HG03575 (cell line): Measurements from ENCODE around the gene RAX2.

Experiments used
- ATAC-seq: cut with Tn5 transposase; IDR thresholded peaks from one replicate; pipeline ENCODE4 v1.9.1; 2021; ENCODE audit not compliant: unreplicated experiment, insufficient number of reproducible peaks, low FRiP score; ENCODE audit errors: extremely low read depth

RAX2 gene

GRCh38 chr19:3803114-3803888, 31.3 kb upstream of the RAX2 start:
- ATAC-seq = no peak

DNA sequence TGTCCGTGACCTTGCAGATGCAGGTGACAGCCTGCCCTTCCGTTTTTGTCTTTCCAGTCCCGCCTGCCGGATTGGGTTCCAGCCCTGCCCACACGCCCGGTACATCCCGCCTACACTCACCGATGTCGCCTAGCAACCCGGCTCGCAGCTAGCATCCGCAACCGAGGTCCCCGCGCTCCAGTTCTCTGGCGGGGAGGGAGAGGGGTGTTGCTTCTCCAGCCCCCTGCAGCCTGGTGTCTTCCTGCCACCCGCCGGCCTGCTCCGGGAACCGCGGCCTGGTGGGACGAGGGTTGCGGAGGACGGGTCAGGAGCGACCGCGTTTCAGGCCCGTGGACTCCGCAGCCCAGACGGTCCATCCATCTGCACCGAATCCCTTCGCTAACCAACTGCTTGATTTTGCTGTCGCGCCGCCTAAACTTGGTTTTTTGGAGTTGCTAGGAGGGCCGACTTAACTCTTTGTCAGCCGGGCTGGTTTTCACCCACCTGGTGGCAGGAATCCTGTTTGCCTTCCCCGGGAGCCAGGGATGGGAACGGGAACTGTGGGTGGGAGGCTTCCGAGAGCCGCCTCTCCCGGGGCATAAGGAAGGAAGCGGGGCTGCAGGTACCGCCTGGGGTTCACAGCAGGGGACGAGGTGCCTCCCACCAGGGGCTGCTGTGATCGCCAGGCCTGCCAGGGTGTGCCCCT, 29.5 kb upstream of the RAX2 start:
- ATAC-seq = no peak

GRCh38 chr19:3800996-3801395, 29.0 kb upstream of the RAX2 start:
- no peak for ATAC-seq

DNA sequence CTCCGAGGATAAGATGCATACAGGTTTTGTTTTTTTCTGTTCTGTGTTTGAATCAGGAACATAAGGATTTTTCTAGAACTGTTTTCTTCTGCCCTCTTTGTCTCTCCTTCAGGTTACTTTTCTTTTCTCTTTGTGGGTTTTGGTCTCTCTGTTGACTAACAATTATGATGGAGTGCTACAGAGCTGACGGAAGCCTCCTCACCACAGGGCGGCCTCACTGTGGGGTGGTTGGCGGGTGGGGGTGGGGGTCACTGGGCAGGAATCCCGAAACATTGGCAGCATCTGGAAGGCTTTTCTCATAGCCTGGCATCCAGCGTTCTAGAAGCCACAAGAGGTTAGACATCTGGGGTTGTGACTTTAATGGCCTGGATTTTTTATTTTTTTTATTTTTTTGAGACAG, 26.1 kb upstream of the RAX2 start:
- no peak for ATAC-seq

GRCh38 chr19:3796358-3796757, 24.3 kb upstream of the RAX2 start:
- ATAC-seq = no peak

GRCh38 chr19:3793799-3794198, 21.8 kb upstream of the RAX2 start:
- no peak for ATAC-seq

DNA sequence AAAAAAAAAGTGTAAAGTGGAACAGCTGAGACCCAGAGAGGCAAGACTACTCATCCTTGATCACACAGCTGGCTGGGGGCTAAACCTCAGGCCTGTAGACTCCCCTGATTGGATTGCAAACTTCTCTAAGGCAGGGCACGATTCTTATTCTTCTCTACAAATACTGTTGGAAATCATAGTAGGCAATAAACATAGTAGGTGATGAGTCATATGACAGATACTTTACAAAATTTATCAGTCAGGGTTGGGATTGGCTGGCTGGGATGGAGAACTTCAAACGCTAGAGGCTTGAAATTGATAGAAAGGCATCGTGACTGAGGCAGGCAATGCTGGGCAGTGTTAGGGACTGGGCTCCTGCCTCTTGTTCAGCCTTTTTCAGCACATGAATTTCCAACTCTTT, 20.1 kb upstream of the RAX2 start:
- ATAC-seq = no peak

DNA sequence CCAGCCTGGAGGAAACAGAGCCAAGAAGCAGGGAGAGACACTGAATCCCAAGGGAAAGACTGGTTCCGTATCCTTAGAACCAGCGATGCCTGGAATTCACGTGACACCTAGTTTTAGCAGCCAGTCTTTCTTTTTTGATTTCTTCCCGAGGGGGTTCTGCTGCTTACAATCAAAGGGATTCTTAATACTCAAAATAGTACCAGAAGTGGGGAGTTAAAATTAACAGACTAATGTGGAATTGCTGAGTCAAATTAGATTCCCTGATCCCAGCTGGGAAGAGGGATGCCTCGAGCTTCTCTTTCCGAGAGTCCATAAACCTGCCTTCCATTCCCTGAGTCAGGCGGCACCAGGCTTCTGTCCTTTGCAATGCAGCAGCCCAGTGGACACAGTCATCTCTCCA, 18.9 kb upstream of the RAX2 start:
- ATAC-seq = no peak

DNA sequence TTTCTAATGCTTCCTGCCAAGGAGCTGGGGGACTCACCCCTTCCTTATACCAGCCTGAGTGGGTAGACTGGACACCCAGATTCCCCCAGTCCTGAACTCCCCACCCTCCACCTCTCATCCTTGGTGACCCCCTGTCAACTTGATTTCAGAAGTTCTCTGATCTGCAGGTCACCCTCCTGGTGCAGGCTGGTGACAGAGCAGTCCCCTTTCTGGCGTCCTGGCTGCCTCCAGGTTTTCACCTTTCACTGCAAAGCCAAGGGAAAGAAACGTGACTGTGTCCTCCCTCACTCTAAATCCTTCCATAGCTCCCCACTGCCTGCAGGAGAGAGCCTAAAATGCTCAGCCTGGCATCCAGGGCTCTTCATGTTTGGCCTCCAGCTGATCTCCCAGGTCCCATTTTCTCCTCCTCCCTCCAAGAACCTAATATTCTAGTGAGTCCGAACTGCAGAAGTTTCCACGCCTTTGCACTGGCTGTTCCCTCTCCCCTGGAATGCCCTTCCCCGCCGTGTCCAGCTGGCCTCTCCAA, 18.2 kb upstream of the RAX2 start:
- no peak for ATAC-seq

DNA sequence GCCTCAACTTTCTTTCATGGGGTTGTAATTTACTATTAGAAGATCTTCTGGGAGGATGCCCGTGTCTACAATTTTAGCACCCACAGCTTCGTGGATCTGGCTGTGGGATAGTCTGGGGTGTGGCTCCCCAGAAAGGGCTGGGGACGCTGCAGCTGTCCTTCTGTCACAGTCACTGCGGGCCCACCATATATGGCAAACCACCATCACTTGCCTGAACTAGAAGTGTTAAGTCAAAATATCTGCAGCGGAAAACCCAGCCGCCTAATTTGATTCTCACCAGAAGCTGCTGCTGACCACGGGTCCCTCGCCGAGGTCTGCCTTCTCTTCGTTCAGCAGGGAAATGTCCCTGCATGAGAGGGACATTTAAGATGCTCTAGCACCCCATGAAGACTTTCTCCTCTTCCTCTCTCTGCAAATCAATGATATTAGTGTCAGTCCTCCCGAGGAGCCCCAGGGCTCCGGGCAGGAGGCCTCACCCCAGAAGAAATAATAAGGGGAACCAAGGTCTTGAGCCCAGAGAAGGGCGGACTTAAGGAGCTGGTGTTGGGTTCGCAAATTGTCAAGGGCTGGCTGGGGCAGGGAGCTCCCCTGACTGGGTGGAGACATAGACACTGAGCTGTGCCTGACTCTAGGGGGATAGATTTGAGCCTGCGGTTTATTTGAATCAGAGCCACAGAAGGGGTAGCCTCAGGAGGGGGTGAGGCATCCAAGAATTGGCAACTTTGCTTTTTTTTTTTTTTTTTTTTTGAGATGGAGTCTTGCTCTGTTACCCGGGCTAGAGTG, 17.2 kb upstream of the RAX2 start:
- ATAC-seq = no peak

- ATAC-seq = no peak
Observed at GRCh38 chr19:3785938-3786824, 14.2 kb upstream of the RAX2 start, which contains the start of gene MATK. MATK (minus strand) TSS chr19:3786381; CDS start chr19:3785135, 1,246 bp downstream.

DNA sequence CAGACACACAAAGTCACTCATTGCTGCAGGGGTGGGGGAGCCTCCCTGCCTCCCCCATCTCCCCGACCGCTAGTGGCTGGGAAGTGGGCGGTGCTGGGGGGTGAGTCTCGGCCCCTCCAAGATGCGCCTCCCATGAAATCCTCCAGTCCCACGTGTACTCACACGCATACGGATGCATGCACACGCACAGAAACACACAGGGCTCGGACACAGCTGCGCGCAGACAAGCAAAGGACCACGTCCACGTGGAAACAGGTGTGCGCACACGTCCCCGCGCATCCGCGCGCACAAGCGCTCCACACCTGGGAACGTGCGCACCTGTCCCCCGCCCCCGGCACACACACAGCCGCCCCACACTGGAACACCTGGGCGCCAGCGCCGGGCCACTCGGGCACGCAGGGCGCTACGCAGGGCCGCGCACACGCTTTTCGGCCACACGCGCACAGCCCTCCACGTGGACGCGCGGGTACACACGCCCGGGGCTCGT, 13.5 kb upstream of the RAX2 start:
- ATAC-seq = no peak

DNA sequence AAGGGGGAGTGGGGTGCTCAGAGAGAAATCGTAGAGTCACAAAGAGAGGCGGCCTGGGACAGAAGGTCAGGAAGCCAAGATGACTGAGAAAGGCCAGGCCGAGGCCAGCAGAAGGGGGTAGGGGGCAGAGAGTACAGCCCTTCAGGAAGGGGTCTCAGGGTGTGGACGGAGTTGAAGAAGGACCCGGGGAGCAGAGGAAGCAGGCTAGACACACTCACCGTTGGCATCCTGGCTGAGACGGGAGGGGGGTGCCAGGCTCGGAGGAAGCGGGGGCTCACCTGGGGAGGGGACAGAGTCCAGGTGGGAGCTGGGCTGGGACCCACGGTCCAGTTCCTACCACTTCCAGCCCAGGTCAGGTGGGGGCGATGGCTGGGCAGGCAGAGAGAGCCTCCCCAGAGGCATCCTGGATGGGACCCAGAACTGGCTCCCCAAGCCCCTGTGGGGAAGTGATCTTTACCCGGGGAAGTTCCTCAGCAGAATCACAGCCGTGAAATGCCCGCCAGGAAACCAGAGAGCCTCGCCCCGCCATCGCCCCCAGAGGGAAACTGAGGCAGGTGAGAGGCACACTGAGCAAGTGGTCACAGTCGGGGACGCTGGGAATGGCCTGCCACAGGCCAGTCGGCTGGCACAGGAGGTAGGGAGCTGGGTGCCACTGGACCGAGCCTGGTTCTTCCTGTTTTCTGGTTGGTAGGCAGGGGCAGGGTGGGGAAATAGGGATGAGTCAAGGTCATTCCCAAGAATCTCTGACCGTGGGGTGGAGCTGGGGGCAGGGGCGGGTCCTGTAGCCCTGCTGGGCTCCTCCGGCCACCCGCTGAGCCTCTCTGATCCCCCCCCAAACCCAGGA, 12.8 kb upstream of the RAX2 start:
- ATAC-seq = no peak

GRCh38 chr19:3783660-3784584, 11.9 kb upstream of the RAX2 start:
- no peak for ATAC-seq

GRCh38 chr19:3782903-3783302, 10.9 kb upstream of the RAX2 start:
- ATAC-seq = no peak

- no peak for ATAC-seq
Observed at GRCh38 chr19:3782330-3782729, 10.3 kb upstream of the RAX2 start.

DNA sequence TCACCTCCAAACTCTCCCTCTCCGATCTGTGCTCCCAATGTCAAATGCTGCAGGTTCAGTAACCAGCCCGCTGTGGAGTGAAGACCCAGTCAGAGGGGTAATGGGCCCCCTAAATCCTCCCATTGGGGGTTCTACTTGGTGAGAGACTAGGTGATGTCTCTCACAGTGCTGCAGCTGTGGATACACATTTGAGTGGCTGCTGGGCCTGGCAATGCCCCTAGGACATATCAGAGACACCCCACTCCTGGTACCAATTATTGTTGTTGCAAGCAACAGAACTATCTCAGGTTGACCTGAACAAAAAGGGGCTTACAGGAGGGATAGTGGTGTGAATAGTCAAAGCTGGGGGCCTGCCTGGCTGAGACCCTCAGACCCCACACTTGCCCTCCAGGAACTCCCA, 9.6 kb upstream of the RAX2 start:
- ATAC-seq = no peak
